Stimulated activated CD8-positive, alpha-beta memory T cell treated with anti-CD3 and anti-CD28 coated beads, Interleukin-7, amount 100 ng/mL, for 24 hours (primary cell): ENCODE data around the gene EPDR1.

ENCODE experiments used
- DNase-seq: peaks from one replicate; pipeline ENCODE4 v3.0.0-alpha.2; 2020; ENCODE audit warnings: low read depth

EPDR1 gene

GRCh38 chr7:37920305-37920848, at the start of gene EPDR1:
TSS of gene EPDR1 (plus strand) at chr7:37920640. CDS start at chr7:37920940, 300 bp downstream.
- DNase-seq = no peak

- no peak for DNase-seq
These were observed 38.4 kb upstream of the EPDR1 start for GRCh38 chr7:37882086-37882485.

- no peak for DNase-seq
These were observed 27.1 kb upstream of the EPDR1 start for GRCh38 chr7:37893359-37893758.

GRCh38 chr7:37894671-37895070, 25.8 kb upstream of the EPDR1 start:
- no peak for DNase-seq

- DNase-seq = no peak
These were observed 20.7 kb upstream of the EPDR1 start for GRCh38 chr7:37899712-37900247.

GRCh38 chr7:37901236-37901827, 19.1 kb upstream of the EPDR1 start:
- no peak for DNase-seq

GRCh38 chr7:37901890-37902524, 18.4 kb upstream of the EPDR1 start:
- DNase-seq = no peak

GRCh38 chr7:37908221-37908788, 12.1 kb upstream of the EPDR1 start:
- DNase-seq = no peak

GRCh38 chr7:37912756-37913155, 7.7 kb upstream of the EPDR1 start:
- no peak for DNase-seq

GRCh38 chr7:37915438-37915837, 5.0 kb upstream of the EPDR1 start:
- no peak for DNase-seq

- DNase-seq = no peak
These were observed 4.3 kb upstream of the EPDR1 start for GRCh38 chr7:37916017-37916672.

- DNase-seq = no peak
These were observed 3.5 kb upstream of the EPDR1 start, which contains the start of gene SFRP4 for GRCh38 chr7:37916673-37917660. TSS of gene SFRP4 (minus strand) at chr7:37916817. CDS start at chr7:37916537, 280 bp downstream.

GRCh38 chr7:37918526-37918925, 1.9 kb upstream of the EPDR1 start:
- no peak for DNase-seq

GRCh38 chr7:37920849-37921805, 687 bp downstream of the EPDR1 start:
- DNase-seq = no peak

GRCh38 chr7:37921876-37922275, 1.4 kb downstream of the EPDR1 start:
- DNase-seq = no peak

- no peak for DNase-seq
These were observed 3.6 kb downstream of the EPDR1 start for GRCh38 chr7:37923996-37924395.

GRCh38 chr7:37924491-37925041, 4.1 kb downstream of the EPDR1 start:
- DNase-seq = no peak

- DNase-seq = no peak
These were observed 5.2 kb downstream of the EPDR1 start for GRCh38 chr7:37925620-37926019.

GRCh38 chr7:37927773-37928444, 7.5 kb downstream of the EPDR1 start:
- DNase-seq = no peak
